ENCODE results near the gene ANKRD63. TPM values are rescaled to one million over a fixed set of nuclear protein-coding genes. Genes with fewer than 3 reads are reported as not detected.

ANKRD63 gene
- total and polyA plus RNA-seq, 10 donors = not detected

DNA sequence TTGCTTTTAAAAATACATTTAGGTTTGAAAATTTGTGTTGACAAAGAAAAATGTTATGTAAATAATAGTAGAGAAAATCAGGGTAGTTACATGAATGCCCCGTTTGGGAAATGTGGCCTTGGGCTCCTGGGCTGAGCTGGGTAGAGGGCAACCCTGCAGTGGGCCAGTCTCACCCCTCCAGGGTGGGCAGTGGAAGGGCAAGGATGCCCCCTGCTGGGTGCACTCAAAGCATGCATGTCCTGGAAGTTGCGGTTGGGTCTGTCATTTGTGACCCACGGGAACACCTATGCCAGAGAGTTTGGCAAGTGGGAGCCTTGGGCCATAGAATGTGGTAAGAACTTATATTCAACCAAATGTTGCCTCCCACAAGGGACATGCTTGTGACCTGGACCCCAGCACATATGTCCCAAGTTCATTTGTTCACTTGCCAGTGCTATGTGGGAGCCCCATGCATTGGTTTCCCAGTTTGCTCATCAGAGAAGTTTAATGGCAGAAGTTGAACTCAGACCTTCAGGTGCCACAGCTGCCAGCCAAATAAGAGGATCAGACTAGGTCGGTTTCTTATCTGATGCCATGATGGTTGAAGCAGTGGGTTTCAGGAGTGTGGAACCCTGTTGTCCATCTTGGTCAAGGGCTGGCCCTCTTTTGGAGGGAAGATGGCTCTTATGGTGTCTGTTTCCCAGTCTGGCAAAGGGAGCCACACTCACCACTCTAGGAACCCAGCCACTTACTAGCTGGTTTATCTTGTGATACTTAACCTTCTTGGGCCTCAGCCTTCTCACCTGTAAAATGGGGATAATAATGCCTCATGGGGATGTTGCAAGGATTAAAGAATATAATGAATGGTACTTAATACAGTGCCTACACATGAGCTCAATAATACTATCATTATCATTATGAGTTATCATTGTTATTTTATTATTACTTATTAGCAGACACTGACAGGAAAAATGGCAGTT, 27.4 kb upstream of the ANKRD63 start:
- TF ChIP-seq POLR2AphosphoS5 (IDR thresholded peaks at IDR 0.05) = peak in 1 of 3 donors; percentile 31
- TF ChIP-seq POLR2A (IDR thresholded peaks at IDR 0.05) = no peak
- TF ChIP-seq, protein P1, sequence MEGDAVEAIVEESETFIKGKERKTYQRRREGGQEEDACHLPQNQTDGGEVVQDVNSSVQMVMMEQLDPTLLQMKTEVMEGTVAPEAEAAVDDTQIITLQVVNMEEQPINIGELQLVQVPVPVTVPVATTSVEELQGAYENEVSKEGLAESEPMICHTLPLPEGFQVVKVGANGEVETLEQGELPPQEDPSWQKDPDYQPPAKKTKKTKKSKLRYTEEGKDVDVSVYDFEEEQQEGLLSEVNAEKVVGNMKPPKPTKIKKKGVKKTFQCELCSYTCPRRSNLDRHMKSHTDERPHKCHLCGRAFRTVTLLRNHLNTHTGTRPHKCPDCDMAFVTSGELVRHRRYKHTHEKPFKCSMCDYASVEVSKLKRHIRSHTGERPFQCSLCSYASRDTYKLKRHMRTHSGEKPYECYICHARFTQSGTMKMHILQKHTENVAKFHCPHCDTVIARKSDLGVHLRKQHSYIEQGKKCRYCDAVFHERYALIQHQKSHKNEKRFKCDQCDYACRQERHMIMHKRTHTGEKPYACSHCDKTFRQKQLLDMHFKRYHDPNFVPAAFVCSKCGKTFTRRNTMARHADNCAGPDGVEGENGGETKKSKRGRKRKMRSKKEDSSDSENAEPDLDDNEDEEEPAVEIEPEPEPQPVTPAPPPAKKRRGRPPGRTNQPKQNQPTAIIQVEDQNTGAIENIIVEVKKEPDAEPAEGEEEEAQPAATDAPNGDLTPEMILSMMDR (IDR thresholded peaks at IDR 0.05 in 8 of 11, conservative IDR thresholded peaks at IDR 0.05 in 3 of 11) = peak; percentile 61 to 90 (median 75)
- Histone ChIP-seq H3K27me3 (replicated peaks in 1 of 7) (no peaks in the 10 kb centered on the region), H3K27ac (peak overlapping the region in 1 of 8 donors; percentile 98), H3K36me3 (peaks cover 0 to 5% (median 0%) of the 10 kb centered on the region in 6 donors), H3K4me3 (no peak overlapping the region), H3K9me3 (no peaks in the 10 kb centered on the region), H3K4me1 (peaks cover 13 to 77% (median 55%) of the 10 kb centered on the region in 6 donors)
- intact Hi-C loops (cut with DNase I; ENCODE audit: low total_unique reads) = no loop called here
- WGBS, 5 donors = 21 to 40% (median 28%) methylated on average over 4 of the region's 4 CpGs
- peak; percentile 91 for DNase-seq

DNA sequence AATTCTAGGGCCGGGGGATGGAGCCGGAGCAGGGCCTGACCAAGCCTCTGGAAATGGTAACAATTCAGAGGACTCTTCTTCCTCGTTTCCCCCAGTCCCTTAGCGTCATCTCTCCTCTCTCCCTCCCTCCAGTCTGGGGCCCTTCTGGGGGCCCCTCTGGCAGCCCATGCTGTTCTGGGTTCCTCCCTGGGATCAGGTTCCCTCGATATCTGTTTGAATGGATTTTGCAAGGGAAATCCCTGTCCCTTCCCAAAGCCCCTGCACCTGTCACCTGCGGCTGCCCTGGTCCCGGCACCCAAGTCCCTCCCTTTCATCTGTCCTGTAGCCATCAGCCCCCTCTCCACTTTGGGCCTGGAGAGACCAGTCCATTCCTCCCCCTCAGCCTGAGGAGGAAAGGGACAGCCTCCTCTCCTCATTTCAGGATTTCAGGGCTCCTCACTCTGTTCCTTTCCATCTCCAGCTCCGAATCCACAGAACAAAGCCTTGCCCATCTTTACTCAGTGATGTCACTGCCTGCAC, 26.5 kb upstream of the ANKRD63 start:
- H3K27me3 ChIP-seq (replicated peaks in 1 of 7) = no peaks in the 10 kb centered on the region
- WGBS, 5 donors = 53 to 68% (median 66%) methylated on average over 8 of the region's 8 CpGs
- H3K4me3 ChIP-seq = peak overlapping the region in 3 of 8 donors; percentile 54 to 81 (median 63)
- peaks cover 13 to 81% (median 56%) of the 10 kb centered on the region in 6 donors for H3K4me1 ChIP-seq
- peak overlapping the region; percentile 86 to 98 (median 93) for H3K27ac ChIP-seq
- no peaks in the 10 kb centered on the region for H3K9me3 ChIP-seq
- intact Hi-C loops (cut with DNase I; ENCODE audit: low total_unique reads) = no loop called here
- peak; percentile 75 for DNase-seq
- H3K36me3 ChIP-seq = peaks cover 0 to 7% (median 0%) of the 10 kb centered on the region in 6 donors
- TF ChIP-seq, protein P1 (IDR thresholded peaks at IDR 0.05 in 8 of 11, conservative IDR thresholded peaks at IDR 0.05 in 3 of 11) = no peak
- TF ChIP-seq POLR2AphosphoS5 (IDR thresholded peaks at IDR 0.05) (no peak), POLR2A (IDR thresholded peaks at IDR 0.05) (no peak)

DNA sequence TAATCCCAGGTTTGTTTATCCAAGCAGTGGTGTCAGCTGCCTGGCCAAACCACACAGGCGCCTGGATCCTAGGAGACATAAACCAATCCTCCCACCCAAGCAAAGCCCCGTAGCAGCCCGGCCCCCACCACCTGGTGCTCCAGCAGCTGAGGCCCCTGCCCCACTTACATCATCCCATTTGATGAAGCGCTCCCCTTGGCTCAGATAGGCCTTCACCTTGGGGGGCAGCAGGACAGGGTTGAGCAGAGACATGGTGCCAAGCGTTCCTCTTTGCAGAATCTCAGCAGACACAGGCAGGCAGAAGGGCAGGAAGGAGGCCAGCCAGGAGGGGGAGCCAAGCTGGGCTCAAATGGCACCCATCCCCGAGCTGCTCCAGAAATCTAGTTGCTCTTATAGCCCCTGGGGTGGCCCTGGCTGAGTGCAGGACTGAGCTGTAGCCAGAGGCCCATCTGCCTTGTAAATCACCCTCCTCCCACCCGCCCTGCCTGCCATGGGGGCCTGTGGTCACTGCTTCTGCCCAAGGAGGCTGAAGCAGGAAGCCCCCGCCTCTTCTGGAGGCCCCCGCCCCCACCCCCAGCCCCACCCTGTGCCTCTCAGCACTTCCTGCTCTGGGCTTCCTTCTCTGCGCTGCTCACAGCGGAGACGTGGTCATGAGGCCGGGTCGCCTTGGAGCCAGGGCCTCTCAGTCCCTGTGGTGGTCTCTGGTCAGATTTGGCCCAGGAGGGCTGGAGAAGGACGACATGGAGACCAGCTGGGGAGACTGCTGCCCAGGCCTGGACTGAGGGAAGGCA, 24.8 kb upstream of the ANKRD63 start, which contains the start of gene PLCB2:
Gene PLCB2, minus strand, starts transcription at position 515 of the 791 bp plus-strand sequence. Its CDS starts 263 bp downstream, at position 252.
- H3K36me3 ChIP-seq = peaks cover 0 to 25% (median 11%) of the 10 kb centered on the region in 6 donors
- no peaks in the 10 kb centered on the region for H3K9me3 ChIP-seq
- H3K27ac ChIP-seq = peak within 1 kb of the TSS; percentile 86 to 98 (median 93)
- H3K27me3 ChIP-seq (replicated peaks in 1 of 7) = no peaks in the 10 kb centered on the region
- TF ChIP-seq POLR2A (IDR thresholded peaks at IDR 0.05) = peak in 2 of 3 donors; percentile 51 to 60
- TF ChIP-seq, protein P1 (IDR thresholded peaks at IDR 0.05 in 8 of 11, conservative IDR thresholded peaks at IDR 0.05 in 3 of 11) = peak in 10 of 11 experiments; percentile 22 to 67 (median 38)
- peak; percentile 90 to 95 (median 91) for TF ChIP-seq POLR2AphosphoS5 (IDR thresholded peaks at IDR 0.05)
- WGBS, 5 donors = 9 to 34% (median 15%) methylated on average over 10 to 15 of the region's 15 CpGs
- H3K4me3 ChIP-seq = peak within 1 kb of the TSS; percentile 37 to 81 (median 54)
- intact Hi-C loops (cut with DNase I; ENCODE audit: low total_unique reads) = no loop called here
- peak; percentile 94 for DNase-seq
- H3K4me1 ChIP-seq = peaks cover 8 to 79% (median 44%) of the 10 kb centered on the region in 6 donors
